ENCODE data around the gene ADAMTS19.

The ADAMTS19 gene

DNA sequence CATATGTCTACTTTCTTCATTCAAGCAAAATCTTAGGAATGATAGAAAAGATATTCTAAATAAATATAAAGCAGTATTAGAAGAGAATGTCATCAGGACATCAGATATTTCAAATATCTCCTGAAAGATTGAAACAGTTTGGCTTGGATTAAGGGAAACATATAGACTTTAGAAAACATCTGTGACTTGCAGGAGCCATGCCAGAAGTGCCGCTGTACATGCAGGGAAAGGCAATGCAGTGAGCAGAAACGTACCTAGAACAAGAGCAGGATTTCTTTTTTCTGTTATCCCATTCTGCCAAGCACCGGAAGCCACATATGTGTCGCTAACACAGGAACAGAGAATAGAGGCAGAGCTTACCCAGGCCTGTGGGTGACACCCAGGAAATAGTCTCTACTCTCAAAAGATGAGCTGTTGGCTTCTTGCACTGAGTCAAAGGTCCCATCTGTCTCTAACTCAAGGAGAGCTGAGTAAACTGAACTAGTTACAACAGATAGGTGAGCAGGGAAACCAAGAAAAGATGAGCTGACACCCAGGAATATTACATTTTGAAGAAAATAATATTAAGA is 5.8 kb downstream of the ADAMTS19 start:
- no peak for DNase-seq (ENCODE audit: low read depth)

DNA sequence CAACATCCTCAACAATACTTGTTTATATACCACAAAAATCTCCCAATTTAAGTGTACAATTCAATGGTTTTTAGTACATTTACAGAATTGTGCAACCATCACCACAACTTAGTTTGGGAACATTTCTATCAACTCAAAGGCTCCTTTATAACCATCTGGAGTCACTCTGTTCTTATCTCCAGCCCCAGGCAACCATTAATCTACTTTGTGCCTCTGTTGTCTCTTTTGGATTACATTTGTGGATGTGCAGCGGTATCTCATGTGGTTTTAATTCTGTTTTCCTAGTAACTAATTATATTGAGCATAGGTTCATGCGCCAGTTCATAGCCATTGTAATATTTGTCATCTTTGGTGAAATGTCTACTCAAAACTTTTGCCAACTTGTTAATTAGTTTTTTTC is 14.4 kb downstream of the ADAMTS19 start:
- DNase-seq (ENCODE audit: low read depth): no peak

DNA sequence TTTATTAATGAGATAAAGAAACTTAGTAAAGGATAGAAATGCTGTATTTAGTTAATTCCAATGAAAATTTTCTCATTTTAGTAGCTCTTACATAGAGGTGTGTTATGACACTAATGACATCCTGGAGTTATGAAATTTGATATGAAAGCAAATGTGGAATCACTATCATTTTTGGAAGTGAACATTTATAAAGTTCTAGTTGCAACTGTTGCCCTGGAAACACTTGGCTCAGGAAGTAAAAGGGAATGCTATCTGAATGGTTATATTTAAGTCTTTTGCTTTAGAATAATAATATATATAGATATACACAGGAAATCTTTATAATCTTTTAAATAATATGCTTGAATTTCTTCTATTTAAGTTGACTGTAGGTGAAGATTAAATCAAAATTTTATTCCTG is 16.7 kb downstream of the ADAMTS19 start:
- no peak for DNase-seq (ENCODE audit: low read depth)

DNA sequence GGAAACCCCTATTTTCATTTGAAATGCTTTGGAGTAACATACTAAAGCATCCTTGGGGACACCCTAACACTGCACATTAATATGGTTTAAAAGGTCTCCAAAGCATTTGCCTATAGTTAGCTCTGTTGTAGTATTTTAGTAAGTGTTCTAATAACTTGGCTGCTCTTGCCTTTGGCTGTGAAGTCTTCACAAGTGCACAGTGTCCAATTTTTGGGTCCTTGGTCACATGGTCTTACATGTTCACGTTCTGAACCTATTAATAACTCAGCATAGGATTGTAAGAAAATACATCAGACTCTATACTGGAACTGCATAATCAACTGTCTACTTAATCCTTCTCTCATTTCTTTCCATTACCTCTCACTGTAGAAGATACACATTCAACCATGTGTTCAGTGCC is 17.4 kb downstream of the ADAMTS19 start:
- DNase-seq (ENCODE audit: low read depth): no peak

DNA sequence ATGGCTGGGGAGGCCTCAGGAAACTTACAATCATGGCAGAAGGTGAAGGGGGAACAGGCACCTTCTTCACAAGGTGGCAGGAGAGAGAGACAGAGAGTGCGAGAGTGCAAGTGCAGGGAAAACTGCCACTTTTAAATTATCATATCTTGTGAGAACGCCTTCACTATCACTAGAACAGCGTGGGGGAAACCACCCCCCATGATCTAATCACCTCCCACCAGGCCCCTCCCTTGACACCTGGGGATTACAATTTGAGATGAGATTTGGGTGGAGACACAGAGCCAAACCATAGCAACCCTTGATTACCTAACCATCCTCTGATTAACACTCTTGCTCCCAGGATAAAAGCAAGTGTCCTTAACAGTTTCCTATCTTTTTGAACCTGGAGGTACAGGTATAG is 21.1 kb downstream of the ADAMTS19 start:
- no peak for DNase-seq (ENCODE audit: low read depth)

DNA sequence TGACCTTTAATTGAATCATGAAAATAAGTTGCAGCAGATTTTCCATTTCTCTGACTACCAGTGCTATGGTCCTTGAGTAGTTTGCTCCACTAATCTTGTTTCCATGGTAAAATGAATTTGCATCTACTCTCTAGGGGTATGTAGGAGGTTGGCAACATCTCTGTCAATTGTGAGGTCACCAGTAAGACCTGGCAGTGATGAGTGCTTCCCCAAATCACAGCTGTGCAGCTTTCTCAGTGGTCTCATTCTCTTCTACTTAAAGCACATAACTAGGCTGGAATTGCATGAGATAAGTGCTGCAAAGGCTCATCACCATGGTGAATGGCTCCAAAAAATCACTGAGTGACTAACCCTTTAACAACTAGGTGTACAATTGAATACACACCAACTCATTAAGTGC is 36.3 kb downstream of the ADAMTS19 start:
- no peak for DNase-seq (ENCODE audit: low read depth)

DNA sequence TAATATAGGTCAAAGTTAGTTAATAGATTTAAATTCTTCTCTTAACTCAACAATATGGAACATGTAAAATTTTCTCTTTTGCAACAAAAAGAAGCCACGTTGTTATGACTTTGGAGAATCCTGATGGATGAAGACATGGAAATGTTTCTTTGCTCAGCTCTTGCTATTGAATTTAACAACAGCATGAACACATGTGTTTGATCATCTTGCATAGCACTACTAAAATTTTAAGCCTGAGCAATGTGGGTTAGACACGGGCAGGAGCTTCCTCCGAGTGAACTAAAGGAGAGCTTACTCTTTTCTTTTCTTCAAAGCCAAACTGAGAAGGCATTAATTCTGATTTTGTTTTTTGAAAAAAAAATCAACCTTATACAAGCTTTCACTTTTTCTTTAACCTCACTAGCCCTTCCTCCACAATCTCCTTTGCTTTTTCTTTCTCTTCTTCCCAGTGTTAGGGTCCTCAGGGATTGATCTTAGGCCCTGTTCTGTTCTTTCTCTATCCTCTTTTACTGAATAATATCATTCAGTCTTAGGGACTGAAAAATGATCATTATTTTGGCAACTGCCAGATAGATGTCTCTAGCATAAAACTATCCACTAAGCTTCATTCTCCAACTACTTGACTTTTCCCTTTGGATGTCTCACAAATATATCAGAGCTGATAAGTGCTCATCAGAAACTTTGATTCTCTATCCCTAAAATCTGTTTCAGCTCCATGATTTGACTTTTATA is 36.9 kb downstream of the ADAMTS19 start:
- no peak for DNase-seq (ENCODE audit: low read depth)

DNA sequence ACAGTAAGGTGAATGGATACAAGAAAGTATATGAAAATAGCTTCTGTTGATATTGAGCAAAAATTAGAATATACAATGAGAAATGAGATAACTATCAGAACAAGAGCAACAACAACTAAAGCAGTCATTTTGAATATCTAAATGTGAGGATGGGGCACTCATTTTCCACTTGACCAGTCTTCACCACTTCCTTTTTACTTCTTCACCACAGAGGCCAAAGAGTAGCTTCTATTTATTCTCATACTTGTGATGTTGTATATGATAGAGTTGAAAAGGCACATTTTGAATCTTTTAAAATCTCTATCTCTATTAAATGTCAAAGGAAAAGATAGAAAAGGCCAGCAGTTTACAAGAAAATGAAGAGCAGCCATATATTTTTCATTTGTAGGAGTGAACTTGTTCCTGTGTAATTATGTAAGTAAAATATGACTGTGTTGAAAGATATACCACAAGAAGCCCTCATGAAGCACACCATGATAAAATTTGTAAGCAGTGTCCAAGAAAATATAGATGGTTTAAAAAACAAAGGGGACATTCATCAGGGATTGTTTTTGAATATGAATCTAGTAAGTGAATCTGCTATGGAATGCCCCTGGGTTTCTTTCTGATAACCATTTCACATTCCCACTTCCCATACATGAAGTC is 39.2 kb downstream of the ADAMTS19 start:
- DNase-seq (ENCODE audit: low read depth): no peak

DNA sequence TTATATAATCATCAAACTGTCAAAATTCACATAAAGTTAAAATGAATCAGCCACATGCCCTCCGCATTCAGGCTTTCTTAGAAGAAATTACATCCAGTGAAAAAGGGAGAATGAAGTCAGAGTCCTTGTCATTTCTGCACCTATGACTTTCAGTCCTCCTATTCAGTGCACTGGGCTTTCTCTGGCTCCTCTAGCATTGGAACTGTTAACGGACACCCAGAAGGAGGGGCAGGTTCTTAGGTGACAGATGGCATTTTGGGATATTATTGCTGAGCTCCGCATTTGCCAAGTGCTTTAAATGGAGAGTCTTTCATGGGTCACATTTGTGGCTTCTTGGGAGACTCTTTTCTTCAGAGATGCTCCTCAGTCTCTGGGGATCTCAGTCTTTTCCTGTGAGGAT is 40.0 kb downstream of the ADAMTS19 start:
- no peak for DNase-seq (ENCODE audit: low read depth)

DNA sequence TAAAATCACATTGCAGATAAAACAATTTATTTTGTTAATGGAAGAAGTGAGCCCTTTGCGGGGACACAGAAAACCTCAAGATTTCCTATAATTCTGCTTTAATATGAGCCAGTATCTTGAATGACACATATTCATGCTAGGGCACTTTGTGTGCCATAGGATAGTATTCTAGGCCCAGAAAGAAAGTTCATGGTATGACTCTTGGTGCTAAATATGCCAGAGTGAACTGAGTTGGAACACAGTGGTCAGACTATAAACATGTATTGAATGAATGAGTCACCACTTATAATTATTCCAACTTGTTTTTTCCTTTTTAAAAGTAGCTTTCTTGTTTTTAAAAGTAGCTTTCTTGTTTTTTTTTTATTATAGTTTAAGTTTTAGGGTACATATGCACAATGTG is 46.0 kb downstream of the ADAMTS19 start:
- DNase-seq (ENCODE audit: low read depth): no peak

DNA sequence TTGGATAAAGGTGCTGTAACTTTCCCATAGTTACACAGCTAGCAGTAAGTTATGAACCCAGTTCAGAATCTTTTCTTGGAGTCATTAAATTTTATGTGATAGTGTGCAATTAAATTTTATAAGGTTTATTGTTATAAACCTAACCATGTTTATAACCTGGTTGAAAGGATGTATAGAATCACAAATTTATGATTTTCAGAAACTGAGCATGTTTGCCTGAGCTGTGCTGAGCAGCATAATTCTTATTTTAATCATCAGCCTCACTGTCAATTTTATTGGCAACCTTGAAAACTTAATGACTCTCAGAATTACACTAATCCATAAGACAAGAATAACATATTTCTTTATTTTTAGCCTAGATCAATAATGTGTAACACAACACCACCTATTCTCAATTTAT is 46.9 kb downstream of the ADAMTS19 start:
- no peak for DNase-seq (ENCODE audit: low read depth)

DNA sequence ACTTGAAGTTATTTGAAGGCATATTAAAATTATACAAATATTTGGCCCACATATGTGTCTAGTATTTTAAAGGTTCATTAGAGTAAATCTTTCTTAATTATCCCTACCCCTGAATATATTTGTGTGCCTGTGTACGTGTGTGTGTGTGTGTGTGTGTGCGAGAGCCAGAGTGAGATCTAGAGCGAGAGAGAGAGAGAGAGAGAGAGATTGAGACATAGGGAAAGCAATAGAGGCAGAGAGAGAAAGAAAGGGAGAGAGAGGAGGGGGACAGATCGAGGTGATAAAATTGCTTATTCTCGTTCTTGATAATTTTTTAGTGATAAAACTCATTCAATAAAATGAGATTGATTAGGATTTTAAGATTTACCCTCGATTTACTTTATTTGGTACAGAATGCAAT is 47.4 kb downstream of the ADAMTS19 start:
- DNase-seq (ENCODE audit: low read depth): no peak

DNA sequence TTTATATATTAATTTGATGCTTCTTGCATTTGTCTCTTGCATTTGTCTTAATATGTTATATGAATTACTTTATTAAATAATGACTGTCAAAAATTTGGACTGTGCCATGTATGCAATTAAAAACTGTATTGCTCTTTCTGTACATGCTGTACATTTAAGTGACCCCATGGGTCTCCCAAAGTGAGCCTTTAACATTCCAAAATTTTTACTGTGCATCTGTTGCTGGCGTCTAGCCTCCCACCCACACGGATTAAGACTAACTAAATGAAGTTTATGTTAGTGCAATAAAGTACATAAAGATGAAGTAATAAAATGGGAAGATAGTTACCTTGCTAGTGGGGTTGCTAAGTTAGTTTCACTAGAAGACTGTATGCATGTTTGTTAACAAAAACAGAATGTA is 48.5 kb downstream of the ADAMTS19 start:
- no peak for DNase-seq (ENCODE audit: low read depth)

DNA sequence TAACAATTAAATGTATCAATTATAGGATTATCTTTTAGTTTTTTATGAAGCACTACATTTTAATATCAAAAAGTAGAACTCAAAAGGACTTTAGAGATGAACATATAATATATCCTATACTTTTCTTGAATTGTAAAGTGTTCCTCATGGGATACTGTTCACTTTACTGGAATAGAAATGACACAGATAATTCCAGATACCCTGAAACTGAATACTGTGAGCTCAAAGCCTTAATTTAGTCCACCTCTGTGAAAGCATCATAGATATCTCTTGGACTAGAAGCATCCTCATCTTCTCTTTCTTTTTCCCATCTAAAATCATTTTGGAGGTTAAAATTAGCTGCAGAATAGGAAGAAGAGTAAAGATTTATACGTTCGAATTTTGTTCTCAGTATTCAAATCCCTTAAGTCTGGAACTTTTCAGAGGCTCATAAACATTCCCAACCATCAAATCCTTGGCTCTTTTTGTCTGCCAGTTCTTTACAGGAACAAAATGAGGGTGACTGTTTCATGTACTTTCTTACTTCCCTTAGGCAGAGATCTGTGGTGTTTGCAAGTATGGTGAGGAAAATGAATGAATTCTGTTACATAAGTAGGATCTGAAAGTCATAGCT is 49.4 kb downstream of the ADAMTS19 start:
- no peak for DNase-seq (ENCODE audit: low read depth)

DNA sequence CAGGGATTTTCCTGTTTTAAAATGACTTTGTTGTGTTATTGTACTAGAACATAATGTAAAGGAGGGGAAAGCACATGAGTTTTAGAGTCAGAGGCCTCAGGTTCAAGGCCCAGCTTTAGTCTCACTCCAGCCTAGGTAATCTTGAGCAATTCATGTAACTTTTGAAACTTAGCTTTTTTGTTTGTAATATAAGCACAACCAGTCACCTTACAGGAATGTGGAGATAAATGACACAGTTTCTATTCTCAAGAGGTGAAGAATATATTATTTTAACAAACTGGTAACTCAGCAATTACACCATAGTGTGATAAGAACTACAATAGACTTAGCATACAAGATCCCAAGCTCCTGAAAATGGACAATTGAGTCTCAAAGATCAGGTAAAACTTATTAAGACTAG is 51.2 kb downstream of the ADAMTS19 start:
- DNase-seq (ENCODE audit: low read depth): no peak

DNA sequence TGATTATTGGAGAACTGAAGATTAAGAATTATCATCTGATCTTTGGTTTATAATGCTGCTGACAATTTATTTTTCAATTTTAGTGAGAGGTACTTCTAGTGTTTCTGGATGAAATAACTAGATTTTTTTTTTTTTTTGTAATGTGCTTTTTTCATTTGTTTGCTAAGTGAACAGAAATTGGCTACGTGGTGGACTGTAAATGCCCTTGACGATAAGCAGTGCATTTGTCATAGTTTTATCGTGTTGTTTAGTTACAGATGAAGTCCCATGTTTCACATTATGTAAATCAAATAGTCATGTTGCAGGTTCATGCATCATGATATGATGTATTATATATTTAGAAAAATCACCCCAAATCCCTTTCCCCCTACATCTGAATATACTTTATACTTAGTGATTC is 81.0 kb downstream of the ADAMTS19 start:
- DNase-seq (ENCODE audit: low read depth): no peak

DNA sequence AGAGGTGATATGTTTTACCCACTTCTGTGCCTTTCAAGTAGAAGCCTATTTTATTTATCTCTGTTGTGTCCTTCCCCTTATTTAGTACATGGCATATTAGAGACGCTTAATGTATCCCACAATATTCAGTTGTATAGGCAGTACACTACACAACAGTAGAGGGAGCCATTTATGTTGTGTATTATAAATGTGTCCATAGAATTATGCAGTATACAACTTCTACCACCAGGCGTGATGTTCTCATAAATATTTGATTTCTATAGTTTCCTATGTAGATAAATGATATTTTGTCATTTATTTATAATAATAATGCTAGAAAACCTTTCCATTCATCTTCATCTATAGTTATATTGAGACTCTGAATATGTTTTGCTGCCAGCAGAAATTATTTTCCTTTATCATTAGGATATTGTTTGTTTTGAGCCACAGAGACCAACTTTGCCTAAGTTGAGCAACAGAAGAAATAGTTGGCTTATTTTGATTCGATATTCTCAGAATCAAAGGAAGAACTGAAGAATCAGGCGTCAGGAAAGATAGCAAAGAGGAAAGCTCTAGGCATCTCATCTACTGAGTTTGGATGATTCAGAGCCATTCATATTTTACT is 81.7 kb downstream of the ADAMTS19 start:
- DNase-seq (ENCODE audit: low read depth): no peak

DNA sequence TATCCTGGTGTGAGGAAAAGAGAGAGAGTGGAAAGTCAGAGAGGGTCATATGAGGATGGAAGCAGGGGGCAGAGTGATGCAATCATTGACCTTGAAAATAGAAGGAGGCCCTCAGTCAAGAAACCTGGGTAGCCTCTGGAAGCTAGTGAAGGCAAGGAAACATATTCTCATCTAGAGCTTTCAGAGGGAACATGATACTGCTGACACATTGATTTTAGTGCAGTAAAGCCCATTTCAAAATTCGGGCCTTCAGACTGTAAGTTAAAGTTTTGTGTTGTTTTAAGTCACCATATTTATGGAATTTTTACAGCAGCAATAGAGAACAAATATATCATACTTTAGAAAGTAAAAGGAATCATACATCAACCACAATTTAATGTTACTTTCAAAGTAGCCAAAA is 87.0 kb downstream of the ADAMTS19 start:
- DNase-seq (ENCODE audit: low read depth): no peak

DNA sequence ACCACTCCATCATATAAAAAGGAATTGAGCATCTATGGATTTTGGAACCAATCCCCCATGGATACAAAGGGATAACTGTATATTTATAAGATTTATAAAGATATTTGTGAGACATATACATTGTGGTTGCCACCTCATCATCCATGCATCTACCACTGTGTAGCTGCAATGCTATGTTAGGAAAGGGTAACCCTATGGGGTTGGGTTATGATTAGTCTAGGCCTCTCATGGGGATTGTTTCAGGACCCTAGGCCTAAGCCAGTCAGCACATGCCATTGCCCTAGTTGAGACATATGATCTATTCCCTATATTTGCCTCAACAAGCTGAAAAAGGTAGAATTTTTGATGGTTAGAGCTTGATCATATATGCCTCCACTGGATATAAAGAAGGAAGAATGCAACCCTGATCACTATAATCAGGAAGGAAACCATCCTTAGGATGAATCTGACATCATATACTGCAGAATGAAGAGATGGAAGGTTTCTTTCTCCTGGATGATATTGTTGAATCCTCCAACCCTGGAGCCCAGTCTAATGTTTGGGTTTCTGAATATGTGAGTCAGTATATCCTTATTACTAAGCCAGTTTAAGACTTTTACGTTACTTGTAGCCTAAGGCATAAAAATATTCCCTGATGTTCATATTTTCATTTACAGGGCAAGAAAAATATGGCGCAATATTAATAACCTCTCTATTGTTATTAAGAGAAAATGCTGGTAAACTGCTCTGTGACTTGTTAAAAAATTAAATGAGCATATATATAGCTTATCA is 94.2 kb downstream of the ADAMTS19 start:
- no peak for DNase-seq (ENCODE audit: low read depth)

DNA sequence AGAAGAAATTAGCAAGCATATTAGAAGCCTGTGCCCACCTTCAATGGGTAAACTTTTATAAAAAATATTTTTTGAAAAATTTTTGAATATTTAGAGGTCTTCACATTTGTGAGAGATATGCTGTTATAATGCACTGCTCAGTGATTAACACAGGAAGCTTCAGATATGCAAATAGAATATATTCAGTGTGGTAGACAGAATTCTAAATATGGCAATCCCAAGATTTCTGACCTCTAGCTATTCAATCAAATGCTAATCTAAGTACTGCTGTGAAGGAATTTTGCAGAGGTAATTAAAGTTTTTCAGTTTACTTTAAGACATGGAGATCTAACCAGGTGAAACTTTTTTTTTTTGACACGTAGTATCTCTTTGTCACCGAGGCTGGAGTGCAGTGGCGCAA is 103.5 kb downstream of the ADAMTS19 start:
- DNase-seq (ENCODE audit: low read depth): no peak

DNA sequence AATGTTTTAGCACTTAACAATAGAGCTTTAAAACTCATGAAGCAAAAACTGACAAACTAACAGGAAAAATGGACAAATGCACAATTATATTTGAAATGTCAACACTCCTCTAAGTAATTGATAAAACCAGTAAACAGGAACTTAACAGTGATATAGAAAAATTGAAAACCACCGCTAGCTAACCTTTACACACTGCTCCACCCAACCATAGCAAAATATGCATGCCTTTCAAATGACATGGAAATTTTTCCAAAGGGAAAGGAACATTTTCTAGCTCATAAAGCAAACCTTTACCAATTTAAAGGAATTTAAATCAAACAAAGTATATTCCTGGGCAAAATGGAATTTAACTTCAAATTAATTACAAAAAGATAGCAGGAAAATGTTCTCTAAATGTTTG is 109.2 kb downstream of the ADAMTS19 start:
- no peak for DNase-seq (ENCODE audit: low read depth)

DNA sequence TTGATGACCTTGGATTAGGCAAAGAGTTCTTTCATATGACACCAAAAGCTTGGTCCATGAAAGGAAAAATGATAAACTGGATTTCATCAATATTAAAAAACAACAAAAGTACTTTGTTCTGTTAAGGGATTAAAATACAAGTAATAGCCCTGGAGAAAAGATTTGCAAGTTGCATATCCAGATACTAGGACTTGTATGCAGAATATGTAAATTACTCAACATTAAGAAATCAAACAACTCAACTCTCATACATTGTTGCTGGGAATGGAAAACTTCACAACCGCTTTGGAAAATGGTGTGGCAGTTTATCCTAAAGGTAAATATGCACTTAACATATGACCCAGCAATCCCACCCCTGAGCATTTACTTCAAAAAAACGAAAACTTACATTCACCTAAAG is 112.0 kb downstream of the ADAMTS19 start:
- no peak for DNase-seq (ENCODE audit: low read depth)
